Activated B cell treated with CpG ODN at 0.5 μM for 24 hours (primary cell): ENCODE results near the gene DDX59. TPM values are rescaled to one million over a fixed set of nuclear protein-coding genes. Genes with fewer than 3 reads are reported as not detected.

Experiments used
- ATAC-seq: fragments of 200-7000 bp; cut with Tn5 transposase; one replicate; pipeline ENCODE4 v1.10.0; 2021; ENCODE audit warnings: low read depth, mild to moderate bottlenecking, moderate library complexity
- CTCF ChIA-PET: fragments of 350-600 bp; sonication (Branson Sonifier 250); formaldehyde crosslinking; loops from one replicate; lab custom pipeline; 2021; ENCODE audit warnings: antibody characterized with exemption; lab: Charles Lee
- POLR2A ChIA-PET: fragments of 350-600 bp; sonication (Branson Sonifier 250); formaldehyde crosslinking; loops from one replicate; lab custom pipeline; 2021; ENCODE audit warnings: antibody characterized with exemption; lab: Charles Lee
- DNase-seq: peaks from one replicate; pipeline ENCODE4 v3.0.0; 2022
- H3K27ac Mint-ChIP-seq: one replicate; pipeline ENCODE4 v1.8.0; 2020; ENCODE audit warnings: mixed read lengths
- H3K27me3 Mint-ChIP-seq: one replicate; pipeline ENCODE4 v1.8.0; 2021; ENCODE audit warnings: mixed read lengths
- H3K36me3 Mint-ChIP-seq: one replicate; pipeline ENCODE4 v1.8.0; 2021; ENCODE audit warnings: low read depth, mixed read lengths
- H3K4me1 Mint-ChIP-seq: one replicate; pipeline ENCODE4 v1.8.0; 2021; ENCODE audit warnings: mixed read lengths
- H3K4me3 Mint-ChIP-seq: one replicate; pipeline ENCODE4 v1.8.0; 2020; ENCODE audit warnings: mild to moderate bottlenecking, mixed read lengths
- H3K9me3 Mint-ChIP-seq: one replicate; pipeline ENCODE4 v1.8.0; 2020; ENCODE audit warnings: mixed read lengths
- intact Hi-C: fragments of 100-400 bp; cut with micrococcal nuclease; formaldehyde crosslinking; loops from one replicate; pipeline ENCODE4 v1.15.1; 2024
- total RNA-seq: library from RNA; stranded (reverse); gene quantifications from 2 replicates; pipeline ENCODE4 v1.2.3, GENCODE V29; 2022
- TF ChIP-seq, protein P1 (sequence below): fragments of 200-600 bp; IDR thresholded peaks from one replicate; pipeline ENCODE4 v1.8.0; 2022; ENCODE audit warnings: antibody characterized with exemption, mild to moderate bottlenecking

The DDX59 gene
- total RNA-seq, 1 donor from 2014 or later: 27.6 TPM

DNA sequence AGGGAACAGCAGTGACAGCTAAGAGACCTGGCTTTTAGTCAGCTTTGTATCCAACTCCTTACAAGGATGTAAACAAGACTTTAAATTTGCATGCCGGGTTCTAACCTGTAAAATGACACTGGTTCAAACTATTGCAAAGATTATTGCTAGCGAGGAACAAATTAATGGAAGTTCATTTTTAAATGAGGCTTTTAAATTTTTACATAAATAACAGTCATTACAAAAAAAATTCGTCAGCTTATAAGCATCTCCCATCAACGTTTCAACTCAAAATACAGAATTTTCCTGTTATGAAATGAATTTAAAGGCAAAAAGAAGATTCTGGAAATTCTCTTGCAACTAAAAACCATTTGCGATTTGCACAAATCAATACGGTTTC lies 49.8 kb downstream of the DDX59 start:
- POLR2A ChIA-PET: interaction anchor here (1.4 kb wide), 1 partner anchor 50 kb away, joined by 12 read pairs; the partner anchor contains the start of gene DDX59
- TF ChIP-seq, protein P1, sequence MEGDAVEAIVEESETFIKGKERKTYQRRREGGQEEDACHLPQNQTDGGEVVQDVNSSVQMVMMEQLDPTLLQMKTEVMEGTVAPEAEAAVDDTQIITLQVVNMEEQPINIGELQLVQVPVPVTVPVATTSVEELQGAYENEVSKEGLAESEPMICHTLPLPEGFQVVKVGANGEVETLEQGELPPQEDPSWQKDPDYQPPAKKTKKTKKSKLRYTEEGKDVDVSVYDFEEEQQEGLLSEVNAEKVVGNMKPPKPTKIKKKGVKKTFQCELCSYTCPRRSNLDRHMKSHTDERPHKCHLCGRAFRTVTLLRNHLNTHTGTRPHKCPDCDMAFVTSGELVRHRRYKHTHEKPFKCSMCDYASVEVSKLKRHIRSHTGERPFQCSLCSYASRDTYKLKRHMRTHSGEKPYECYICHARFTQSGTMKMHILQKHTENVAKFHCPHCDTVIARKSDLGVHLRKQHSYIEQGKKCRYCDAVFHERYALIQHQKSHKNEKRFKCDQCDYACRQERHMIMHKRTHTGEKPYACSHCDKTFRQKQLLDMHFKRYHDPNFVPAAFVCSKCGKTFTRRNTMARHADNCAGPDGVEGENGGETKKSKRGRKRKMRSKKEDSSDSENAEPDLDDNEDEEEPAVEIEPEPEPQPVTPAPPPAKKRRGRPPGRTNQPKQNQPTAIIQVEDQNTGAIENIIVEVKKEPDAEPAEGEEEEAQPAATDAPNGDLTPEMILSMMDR: no peak

DNA sequence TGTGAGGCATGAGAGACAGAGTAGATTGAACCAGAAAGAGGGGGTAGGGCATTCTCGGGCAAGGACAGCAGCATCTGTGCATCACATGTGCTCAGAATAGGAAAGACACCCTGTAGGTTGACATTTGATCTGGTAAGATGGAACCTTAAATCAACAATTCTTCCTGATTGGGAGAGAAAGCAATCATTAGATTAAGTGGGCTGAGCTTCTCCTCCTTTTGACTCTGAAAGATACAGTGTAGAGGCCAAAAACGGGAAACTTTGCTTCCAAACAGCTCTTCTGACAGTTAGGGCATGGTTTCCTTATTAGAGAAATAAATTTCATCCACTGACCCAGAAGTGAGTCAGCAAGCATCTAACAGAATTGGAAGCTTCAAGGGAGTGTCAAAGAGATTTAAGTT lies 58.9 kb downstream of the DDX59 start:
- H3K4me1 Mint-ChIP-seq: no peaks in the 10 kb centered on the region
- H3K4me3 Mint-ChIP-seq: no peak overlapping the region
- CTCF ChIA-PET: no interaction called here
- POLR2A ChIA-PET: no interaction called here
- DNase-seq: no peak
- H3K27ac Mint-ChIP-seq: no peak overlapping the region
- H3K27me3 Mint-ChIP-seq: no peaks in the 10 kb centered on the region
- no peaks in the 10 kb centered on the region for H3K9me3 Mint-ChIP-seq
- TF ChIP-seq, protein P1: no peak
- ATAC-seq: no peak
- H3K36me3 Mint-ChIP-seq: no peaks in the 10 kb centered on the region
- intact Hi-C loops: no loop called here

More for the DNA sequence above, 49.8 kb downstream of the DDX59 start:
- peak overlapping the region; percentile 94 for H3K4me3 Mint-ChIP-seq
- ATAC-seq (no peak), DNase-seq (no peak)
- peaks cover 5% of the 10 kb centered on the region for H3K36me3 Mint-ChIP-seq
- intact Hi-C loops: loop anchor here (1.0 to 10.0 kb wide), 7 partner anchors 8 to 492 kb away; partner anchors contain the start of genes CACNA1S and ZNF281
- H3K9me3 Mint-ChIP-seq: no peaks in the 10 kb centered on the region
- H3K27ac Mint-ChIP-seq: no peak overlapping the region
- peaks cover 7% of the 10 kb centered on the region for H3K4me1 Mint-ChIP-seq
- CTCF ChIA-PET: interaction anchor here (1.4 kb wide), 1 partner anchor 61 kb away, joined by 7 read pairs; no protein-coding TSS in a partner anchor
- no peaks in the 10 kb centered on the region for H3K27me3 Mint-ChIP-seq

DNA sequence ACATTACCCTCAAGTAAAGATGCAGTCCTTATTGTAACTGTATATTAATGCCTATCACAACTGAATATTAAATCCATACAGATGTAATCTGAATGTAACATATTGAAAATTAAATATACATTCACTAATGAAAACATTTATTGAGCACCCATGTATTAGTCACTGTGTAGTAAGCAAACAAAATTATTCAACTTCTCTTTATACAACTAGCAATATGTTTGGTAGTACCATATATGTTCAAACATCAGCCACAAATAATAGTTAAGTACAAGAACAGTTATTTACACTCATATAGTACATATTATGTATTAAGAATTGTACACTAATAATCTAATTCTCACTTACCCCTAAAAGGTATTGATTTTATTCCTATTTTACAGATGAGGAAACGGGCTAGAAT lies 67.1 kb downstream of the DDX59 start:
- Mint-ChIP-seq H3K9me3 (no peaks in the 10 kb centered on the region), H3K27me3 (no peaks in the 10 kb centered on the region), H3K36me3 (no peaks in the 10 kb centered on the region), H3K27ac (no peak overlapping the region), H3K4me3 (no peak overlapping the region), H3K4me1 (no peaks in the 10 kb centered on the region)
- POLR2A ChIA-PET: no interaction called here
- intact Hi-C loops: no loop called here
- ATAC-seq (no peak), DNase-seq (no peak)
- TF ChIP-seq, protein P1: no peak
- CTCF ChIA-PET: no interaction called here

Other genes with a start within 250 kb of the DDX59 start
- 0.27 and 0.38 TPM in 2 replicates for gene KIF14, start 49.2 kb downstream of the DDX59 start, total RNA-seq
- gene CAMSAP2, start 69.0 kb upstream of the DDX59 start, total RNA-seq: 0.71 and 0.86 TPM in 2 replicates
- 0.86 and 1.6 TPM in 2 replicates for gene GPR25, start 203.1 kb upstream of the DDX59 start, total RNA-seq
- gene INAVA, start 225.0 kb upstream of the DDX59 start, total RNA-seq: 0.44 and 0.46 TPM in 2 replicates